GM12864 (cell line): ENCODE measurements around the gene MTHFSD.

Source experiments
- DNase-seq: peaks from one replicate; pipeline ENCODE4 v3.0.0-alpha.2; 2011; ENCODE audit warnings: low read depth
- H3K4me3 ChIP-seq: 2 replicates; pipeline ENCODE4 v1.5.1; 2011; ENCODE audit warnings: mild to moderate bottlenecking, low read depth, low read length, control low read depth
- TF ChIP-seq, protein P1 (sequence below): IDR thresholded peaks from 2 replicates; pipeline ENCODE4 v1.5.1; 2011; ENCODE audit warnings: low read depth, mild to moderate bottlenecking, moderate library complexity, low read length, control low read depth, inconsistent platforms; ENCODE audit errors: missing control alignments

The MTHFSD gene

DNA sequence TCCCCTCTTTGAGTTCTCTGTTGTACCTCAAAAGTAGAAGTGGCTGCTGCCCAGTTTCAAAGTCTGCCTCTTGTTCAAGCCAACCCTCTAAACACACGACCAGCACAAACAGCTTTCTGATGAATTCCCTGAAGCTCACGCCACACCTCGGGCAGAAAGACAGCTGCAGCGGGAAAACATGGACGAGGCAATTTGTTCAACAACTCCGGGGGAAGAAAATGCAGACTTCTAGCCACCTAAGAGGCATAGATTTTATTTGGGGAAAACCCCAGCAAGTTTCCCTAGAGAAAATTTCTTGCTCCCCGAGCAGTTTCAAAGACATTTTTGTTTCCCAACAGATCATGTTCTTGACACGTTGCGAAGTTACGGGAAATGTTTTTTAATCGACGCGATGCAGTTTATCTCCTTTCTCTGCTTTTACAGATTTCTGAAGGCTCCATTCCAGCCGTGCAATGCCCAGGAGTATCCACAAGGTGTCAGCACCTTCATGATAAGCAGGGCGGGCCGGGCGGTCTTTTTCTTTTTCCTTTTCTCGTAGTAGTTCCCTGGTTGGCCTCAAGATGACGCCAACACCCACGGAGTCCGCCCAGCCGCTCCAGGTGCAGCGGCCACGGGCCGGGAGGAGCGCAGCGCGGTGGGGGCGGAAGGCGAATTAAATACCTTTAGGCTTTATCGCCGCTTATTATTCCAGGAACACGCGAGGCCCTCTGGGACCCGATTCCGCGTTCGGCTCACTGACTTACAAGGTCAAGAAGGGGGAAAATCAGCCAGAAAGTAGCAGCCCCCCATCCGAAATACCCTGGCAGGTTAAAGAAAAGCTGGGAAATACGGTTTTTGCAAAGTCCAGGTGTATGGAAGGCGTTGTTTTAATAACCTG lies 8.7 kb upstream of the MTHFSD start:
- TF ChIP-seq, protein P1, sequence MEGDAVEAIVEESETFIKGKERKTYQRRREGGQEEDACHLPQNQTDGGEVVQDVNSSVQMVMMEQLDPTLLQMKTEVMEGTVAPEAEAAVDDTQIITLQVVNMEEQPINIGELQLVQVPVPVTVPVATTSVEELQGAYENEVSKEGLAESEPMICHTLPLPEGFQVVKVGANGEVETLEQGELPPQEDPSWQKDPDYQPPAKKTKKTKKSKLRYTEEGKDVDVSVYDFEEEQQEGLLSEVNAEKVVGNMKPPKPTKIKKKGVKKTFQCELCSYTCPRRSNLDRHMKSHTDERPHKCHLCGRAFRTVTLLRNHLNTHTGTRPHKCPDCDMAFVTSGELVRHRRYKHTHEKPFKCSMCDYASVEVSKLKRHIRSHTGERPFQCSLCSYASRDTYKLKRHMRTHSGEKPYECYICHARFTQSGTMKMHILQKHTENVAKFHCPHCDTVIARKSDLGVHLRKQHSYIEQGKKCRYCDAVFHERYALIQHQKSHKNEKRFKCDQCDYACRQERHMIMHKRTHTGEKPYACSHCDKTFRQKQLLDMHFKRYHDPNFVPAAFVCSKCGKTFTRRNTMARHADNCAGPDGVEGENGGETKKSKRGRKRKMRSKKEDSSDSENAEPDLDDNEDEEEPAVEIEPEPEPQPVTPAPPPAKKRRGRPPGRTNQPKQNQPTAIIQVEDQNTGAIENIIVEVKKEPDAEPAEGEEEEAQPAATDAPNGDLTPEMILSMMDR: peak; percentile 99
- peak; percentile 57 for DNase-seq
- H3K4me3 ChIP-seq: no peak overlapping the region

DNA sequence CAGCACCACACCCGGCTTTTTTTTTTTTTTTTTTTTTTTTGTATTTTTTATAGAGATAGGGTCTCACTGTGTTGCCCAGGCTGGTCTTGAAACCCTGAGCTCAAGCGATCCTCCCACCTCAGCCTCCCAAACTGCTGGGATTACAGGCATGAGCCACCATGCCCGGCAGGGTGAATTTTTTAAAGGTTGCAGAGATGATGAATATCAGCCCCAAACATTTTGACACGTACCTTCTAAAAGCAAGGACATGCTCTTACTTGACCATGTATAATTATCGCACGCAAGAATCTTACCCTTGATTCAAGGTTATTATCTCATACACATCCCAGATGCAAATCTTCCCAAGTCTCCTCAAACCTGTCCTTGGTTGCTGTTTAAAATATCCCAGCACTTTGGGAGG lies 7.3 kb upstream of the MTHFSD start:
- H3K4me3 ChIP-seq: no peak overlapping the region
- TF ChIP-seq, protein P1: no peak
- DNase-seq: no peak

DNA sequence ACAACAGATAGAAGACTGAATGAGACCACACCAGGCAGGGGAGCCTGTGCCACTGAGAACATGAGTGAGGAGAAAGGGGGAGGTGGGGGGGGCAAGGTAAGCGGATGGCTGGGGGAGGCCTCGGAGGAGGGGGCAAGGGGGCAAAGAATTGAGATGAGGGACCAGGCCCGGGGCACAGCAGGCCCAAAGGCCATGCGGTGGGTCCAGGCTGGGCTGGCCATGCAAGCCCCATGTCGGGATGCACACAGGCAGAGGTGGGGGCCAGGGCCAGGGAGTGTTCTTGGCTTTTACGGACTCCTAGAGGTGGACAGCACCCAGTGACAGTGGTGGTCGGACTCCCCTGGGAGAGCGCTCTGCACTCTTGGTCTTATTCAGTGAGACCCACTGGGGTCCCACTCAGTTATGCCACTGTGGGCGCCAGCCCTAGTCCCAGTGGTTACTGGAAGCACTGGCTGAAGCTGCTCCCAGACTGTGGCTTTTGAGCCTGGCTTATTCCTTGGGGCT lies 4.8 kb upstream of the MTHFSD start:
- TF ChIP-seq, protein P1: no peak
- H3K4me3 ChIP-seq: no peak overlapping the region
- no peak for DNase-seq

DNA sequence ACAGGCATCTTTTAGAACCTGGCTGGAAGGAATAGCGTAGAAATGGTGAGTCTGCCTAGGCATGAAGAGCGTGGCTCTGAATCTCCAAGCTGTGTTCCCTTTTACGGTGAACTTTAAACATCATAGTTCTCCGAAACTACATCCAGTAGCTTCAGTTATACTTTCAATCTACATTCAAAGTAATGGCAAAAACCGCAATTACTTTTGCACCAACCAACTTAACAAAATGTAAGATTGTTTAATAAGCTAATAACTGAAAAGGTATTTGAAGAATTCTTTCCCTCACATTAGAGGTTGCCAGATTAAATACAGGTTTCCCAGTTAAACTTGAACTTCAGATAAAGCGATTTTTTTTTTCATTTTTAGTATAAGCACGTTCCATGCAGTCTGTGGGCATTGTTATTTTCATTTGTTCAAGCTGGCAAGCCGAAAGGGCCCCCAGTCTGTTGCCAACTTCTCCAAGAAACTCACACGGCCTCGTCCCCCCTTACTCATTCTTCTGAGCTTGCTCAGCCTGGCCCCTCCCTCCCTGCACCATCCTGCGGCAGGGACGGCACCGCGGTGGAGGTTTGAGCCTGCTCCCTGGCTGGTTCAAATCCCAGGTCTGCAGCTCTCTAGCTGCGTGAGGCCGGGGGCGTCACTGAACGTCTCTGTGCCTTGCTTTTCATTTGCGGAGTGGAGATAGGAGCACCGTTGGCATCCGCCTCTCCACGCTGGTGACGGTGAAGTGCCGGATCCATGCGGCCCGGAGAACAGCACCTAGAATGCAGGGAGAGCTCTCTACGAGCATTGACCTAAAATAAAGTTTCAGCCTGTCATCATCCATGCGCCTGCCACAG lies 3.5 kb upstream of the MTHFSD start:
- DNase-seq: no peak
- TF ChIP-seq, protein P1: no peak
- H3K4me3 ChIP-seq: no peak overlapping the region

DNA sequence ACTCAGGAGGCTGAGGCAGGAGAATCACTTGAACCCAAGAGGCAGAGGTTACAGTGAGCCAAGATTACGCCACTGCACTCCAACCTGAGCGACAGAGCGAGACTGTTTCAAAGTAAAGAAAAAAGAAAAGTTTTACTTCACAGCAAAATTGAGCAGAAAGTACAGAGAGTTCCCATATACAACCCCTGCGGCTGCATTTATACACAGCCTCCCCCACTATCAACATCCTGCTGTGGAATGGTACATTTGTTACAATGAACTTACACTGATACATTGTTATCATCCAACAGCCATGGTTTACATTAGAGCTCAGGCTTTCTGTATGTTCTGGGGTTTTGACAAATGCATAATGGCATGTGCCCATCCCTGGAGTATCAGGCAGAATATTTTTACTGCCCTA lies 2.6 kb upstream of the MTHFSD start:
- no peak for DNase-seq
- TF ChIP-seq, protein P1: no peak
- no peak overlapping the region for H3K4me3 ChIP-seq

DNA sequence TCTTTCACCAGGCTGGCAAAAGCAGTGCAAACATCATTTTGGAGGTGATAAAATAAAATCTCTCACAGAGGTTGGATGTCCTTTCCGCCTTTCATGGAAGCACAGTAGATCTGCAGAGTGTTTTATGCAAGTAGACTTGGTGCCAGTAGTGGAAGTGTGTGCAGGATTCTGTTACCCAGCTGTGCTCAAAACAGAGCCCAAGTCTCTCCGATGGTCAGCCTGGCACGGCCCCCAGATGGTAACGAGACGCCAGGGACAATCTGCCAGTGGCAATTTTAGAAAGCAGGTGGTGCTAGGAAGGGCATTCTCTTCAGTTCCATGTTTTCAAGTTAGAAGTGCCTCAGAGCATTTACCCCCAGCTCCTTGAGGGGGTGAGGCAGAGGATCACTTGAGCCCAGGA lies 1.5 kb upstream of the MTHFSD start:
- TF ChIP-seq, protein P1: no peak
- DNase-seq: no peak

More for the DNA sequence above, 1.5 kb upstream of the MTHFSD start:
- H3K4me3 ChIP-seq: no peak overlapping the region
